Measurements from ENCODE around the gene CYB5A. TPM values are rescaled to one million over a fixed set of nuclear protein-coding genes. Genes with fewer than 3 reads are reported as not detected.

CYB5A gene
- total and polyA plus RNA-seq, 2 of the 8 experiments (the other 6 are each of a cell fraction or from before 2014, with no cell fraction given): 154 to 195 TPM

GRCh38 chr18:74311000-74311399 is 19.2 kb upstream of the CYB5A start:
- H3K4me3 ChIP-seq (ENCODE audit: extremely low read depth in 1 of 4, insufficient read depth in 2 of 4, low read depth in 3 of 4, low read length in 4 of 4): no peak overlapping the region
- no peaks in the 10 kb centered on the region for H3K79me1 ChIP-seq (ENCODE audit: low read depth, low read length)
- H3K56ac ChIP-seq (replicated peaks; ENCODE audit: insufficient read length, low read depth, low read length): no peak overlapping the region
- no peak overlapping the region for H3K9ac ChIP-seq (replicated peaks in 1 of 4; ENCODE audit: extremely low read depth in 1 of 4, low read depth in 3 of 4, low read length in 3 of 4)
- H2BK120ac ChIP-seq (replicated peaks; ENCODE audit: low read depth, low read length): no peak overlapping the region
- no peaks in the 10 kb centered on the region for H4K20me1 ChIP-seq (replicated peaks in 1 of 2; ENCODE audit: control insufficient read depth in 1 of 2, insufficient read depth in 2 of 2, low read length in 2 of 2)
- no peak overlapping the region for H3K14ac ChIP-seq (ENCODE audit: insufficient read length)
- no peak overlapping the region for H3K18ac ChIP-seq (ENCODE audit: extremely low read depth, low read length)
- H2BK5ac ChIP-seq (ENCODE audit: low read depth, low read length): no peak overlapping the region
- H3K27ac ChIP-seq (ENCODE audit: low read depth, low read length): no peak overlapping the region
- H2BK15ac ChIP-seq (ENCODE audit: low read length): no peak overlapping the region
- H2BK12ac ChIP-seq (ENCODE audit: low read depth, low read length): no peak overlapping the region
- no peaks in the 10 kb centered on the region for H3K79me2 ChIP-seq (ENCODE audit: control insufficient read depth in 1 of 2, insufficient read depth in 2 of 2, low read length in 2 of 2)
- no peaks in the 10 kb centered on the region for H3K4me1 ChIP-seq (replicated peaks in 1 of 4; ENCODE audit: control insufficient read depth in 3 of 4, insufficient read depth in 4 of 4, low read length in 3 of 4)
- no peak overlapping the region for H3K4me2 ChIP-seq (ENCODE audit: insufficient read depth in 1 of 2, low read depth in 2 of 2, low read length in 2 of 2)
- H2AK5ac ChIP-seq (ENCODE audit: low read depth, low read length): no peak overlapping the region
- ChIA-PET POLR2A (ENCODE audit: partially characterized antibody) (no interaction called here), CTCF (ENCODE audit: partially characterized antibody) (interaction anchor here (0.6 to 2.4 kb wide), 12 partner anchors 10 to 1524 kb away, joined by 3 to 17 read pairs (median 4); no protein-coding TSS in a partner anchor)
- 86% methylated on average over 1 of the region's 1 CpG; no CpG with 5 or more reads in 1 of the 2 experiments for whole genome bisulfite sequencing, 2 experiments (ENCODE audit: extremely low coverage in 1 of 2, insufficient coverage in 1 of 2, insufficient read length in 1 of 2, insufficient replicate concordance in 2 of 2, low coverage in 1 of 2, low lambda C conversion rate in 2 of 2, missing lambda C conversion rate in 1 of 2)
- no peak overlapping the region for H3K23ac ChIP-seq (ENCODE audit: insufficient read length)
- H3K9me3 ChIP-seq (ENCODE audit: insufficient read depth in 2 of 2, low read depth in 1 of 2, low read length in 1 of 2): peaks cover 0 to 16% of the 10 kb centered on the region in 2 experiments; a peak in 1 of 4 replicates
- no peak overlapping the region for H2AFZ ChIP-seq (ENCODE audit: low read length)
- H3K36me3 ChIP-seq (ENCODE audit: control insufficient read depth in 2 of 4, insufficient read depth in 4 of 4, low read length in 3 of 4): no peaks in the 10 kb centered on the region
- no peak overlapping the region for H4K5ac ChIP-seq (ENCODE audit: insufficient read length, low read depth, low read length)
- H3K4ac ChIP-seq (replicated peaks; ENCODE audit: insufficient read length, low read depth, low read length): no peak overlapping the region
- H3K23me2 ChIP-seq (ENCODE audit: low read depth, low read length): no peaks in the 10 kb centered on the region
- no peak for FAIRE-seq
- TF ChIP-seq CEBPB (IDR thresholded peaks at IDR 0.05; ENCODE audit: low read depth, low read length) (no peak), EP300 (IDR thresholded peaks at IDR 0.05; ENCODE audit: borderline replicate concordance in 1 of 2, low read depth in 2 of 2, low read length in 2 of 2) (no peak), KDM5A (IDR thresholded peaks at IDR 0.05; ENCODE audit: low read length) (no peak), GABPA (IDR thresholded peaks at IDR 0.05; ENCODE audit: borderline replicate concordance, insufficient read depth, low read length) (no peak), SRF (IDR thresholded peaks at IDR 0.05; ENCODE audit: low read depth, low read length) (no peak), CREB1 (IDR thresholded peaks at IDR 0.05) (no peak), JUND (IDR thresholded peaks at IDR 0.05; ENCODE audit: low read length) (no peak), TBP (IDR thresholded peaks at IDR 0.05; ENCODE audit: low read depth, low read length) (no peak)
- no peak overlapping the region for H2BK20ac ChIP-seq (ENCODE audit: low read length)
- DNase-seq (ENCODE audit: low read depth in 1 of 2, low spot score in 2 of 2): no peak
- H3K27me3 ChIP-seq (replicated peaks in 1 of 4; ENCODE audit: control insufficient read depth in 3 of 4, extremely low read depth in 1 of 4, insufficient read depth in 3 of 4, low read length in 3 of 4): no peaks in the 10 kb centered on the region
- no peak overlapping the region for H4K91ac ChIP-seq (replicated peaks; ENCODE audit: insufficient read length, low read length)
- no peak overlapping the region for H4K8ac ChIP-seq (ENCODE audit: extremely low read depth, insufficient read depth, low read length)

Measured in H1 (cell line).